ENCODE data around the gene PDE2A. TPM values are rescaled to one million over a fixed set of nuclear protein-coding genes. Genes with fewer than 3 reads are reported as not detected.

PDE2A gene
- total RNA-seq, 1 donor: not detected

DNA sequence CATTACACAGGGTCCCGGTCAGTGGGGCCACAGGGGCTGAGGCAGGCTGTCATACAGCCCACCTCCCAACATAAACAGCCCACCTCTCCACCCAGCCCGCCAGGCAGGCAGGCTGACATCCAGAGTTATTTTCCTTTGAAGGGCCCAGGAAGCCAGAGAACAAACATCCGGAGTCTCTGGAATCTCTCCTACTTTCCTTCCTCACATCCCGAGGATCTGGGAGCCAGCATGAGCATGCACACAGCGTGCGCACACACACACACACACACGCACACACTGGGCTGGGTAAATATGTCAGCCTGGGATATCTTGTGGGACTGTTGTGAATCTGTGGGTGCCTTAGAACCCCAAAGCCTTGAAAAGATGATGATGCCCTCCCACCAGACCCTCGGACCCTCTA, 55.4 kb downstream of the PDE2A start:
- DNase-seq (ENCODE audit: low read depth): peak; percentile 20
- TF ChIP-seq, protein P1, sequence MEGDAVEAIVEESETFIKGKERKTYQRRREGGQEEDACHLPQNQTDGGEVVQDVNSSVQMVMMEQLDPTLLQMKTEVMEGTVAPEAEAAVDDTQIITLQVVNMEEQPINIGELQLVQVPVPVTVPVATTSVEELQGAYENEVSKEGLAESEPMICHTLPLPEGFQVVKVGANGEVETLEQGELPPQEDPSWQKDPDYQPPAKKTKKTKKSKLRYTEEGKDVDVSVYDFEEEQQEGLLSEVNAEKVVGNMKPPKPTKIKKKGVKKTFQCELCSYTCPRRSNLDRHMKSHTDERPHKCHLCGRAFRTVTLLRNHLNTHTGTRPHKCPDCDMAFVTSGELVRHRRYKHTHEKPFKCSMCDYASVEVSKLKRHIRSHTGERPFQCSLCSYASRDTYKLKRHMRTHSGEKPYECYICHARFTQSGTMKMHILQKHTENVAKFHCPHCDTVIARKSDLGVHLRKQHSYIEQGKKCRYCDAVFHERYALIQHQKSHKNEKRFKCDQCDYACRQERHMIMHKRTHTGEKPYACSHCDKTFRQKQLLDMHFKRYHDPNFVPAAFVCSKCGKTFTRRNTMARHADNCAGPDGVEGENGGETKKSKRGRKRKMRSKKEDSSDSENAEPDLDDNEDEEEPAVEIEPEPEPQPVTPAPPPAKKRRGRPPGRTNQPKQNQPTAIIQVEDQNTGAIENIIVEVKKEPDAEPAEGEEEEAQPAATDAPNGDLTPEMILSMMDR (IDR thresholded peaks at IDR 0.05; ENCODE audit: insufficient read depth, low read length): no peak
- no peak overlapping the region for H3K4me3 ChIP-seq (ENCODE audit: low read depth, low read length)

DNA sequence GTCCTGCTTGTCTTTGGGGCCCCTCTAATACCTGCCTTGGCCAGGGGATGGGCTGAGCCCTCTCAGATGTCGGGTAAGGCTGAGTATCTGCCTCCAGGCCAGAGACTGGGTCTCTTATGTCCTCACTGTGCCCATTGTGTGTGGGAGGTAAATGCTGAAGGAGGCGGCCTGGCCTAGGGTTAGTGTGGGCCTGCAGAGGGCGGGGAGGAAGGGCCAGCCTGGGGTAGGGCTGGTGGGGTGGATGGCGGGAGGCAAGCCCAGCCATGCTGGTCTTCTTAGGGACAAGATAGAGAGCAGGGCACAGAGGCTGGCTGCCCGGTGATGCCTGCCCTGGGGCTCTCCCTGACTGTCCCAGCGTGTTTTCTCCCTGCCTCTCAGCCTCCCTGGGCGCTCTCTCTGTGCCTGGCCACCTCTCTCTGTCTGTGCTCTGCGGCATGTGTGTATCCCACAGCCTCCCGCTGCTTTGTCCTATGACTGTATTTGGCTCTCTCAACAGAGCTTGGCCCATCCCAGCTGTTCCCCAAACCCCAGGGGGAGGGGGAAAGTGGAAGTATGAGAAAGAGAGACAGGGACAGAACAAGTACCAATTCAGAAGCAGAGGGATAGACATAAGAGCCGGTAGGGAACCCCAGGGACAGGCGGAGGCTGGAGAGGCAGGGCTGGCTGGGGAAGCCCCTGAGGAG, 57.0 kb downstream of the PDE2A start:
- TF ChIP-seq, protein P1 (IDR thresholded peaks at IDR 0.05; ENCODE audit: insufficient read depth, low read length): no peak
- H3K4me3 ChIP-seq (ENCODE audit: low read depth, low read length): no peak overlapping the region
- DNase-seq (ENCODE audit: low read depth): peak; percentile 33

DNA sequence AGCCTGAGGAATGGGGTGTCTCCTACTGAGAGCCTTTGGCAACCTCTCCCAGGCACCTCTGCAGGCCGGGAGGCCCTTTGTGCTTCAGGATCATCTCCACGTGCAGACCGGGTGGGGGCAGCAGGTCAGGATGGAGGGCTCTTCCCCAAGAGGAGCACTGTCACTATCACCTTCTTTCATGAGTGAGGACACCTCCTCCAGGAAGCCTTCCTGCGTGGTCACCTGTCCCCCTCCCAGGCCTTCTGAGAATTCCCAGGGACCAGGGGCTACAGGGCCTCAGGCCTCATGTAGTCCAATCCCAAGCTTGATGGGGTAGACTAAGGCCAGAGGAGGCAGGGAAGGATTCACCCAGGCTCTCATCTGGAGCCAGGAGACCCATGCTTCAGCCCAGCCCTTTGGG, 57.6 kb downstream of the PDE2A start:
- TF ChIP-seq, protein P1 (IDR thresholded peaks at IDR 0.05; ENCODE audit: insufficient read depth, low read length): no peak
- DNase-seq (ENCODE audit: low read depth): no peak
- H3K4me3 ChIP-seq (ENCODE audit: low read depth, low read length): no peak overlapping the region

DNA sequence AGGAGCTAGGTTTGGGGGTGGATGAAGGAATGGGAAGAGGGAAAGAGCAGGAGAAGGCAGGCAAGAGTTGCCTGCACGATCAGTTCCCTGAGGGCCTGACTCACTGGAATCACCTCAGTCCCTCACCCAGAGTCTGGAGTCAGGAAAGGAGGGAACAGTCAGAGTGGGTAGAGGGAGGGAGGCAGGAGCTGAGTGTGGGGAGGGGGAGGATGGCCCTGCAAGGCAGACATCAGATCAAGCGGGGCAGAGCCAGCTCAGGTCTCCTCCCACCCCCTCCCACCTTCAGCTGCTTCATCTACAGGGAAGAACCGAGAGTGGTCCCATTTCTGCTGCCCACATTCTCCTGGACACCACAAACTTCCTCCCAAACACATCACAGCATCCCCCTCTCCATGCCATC, 58.9 kb downstream of the PDE2A start:
- DNase-seq (ENCODE audit: low read depth): no peak
- TF ChIP-seq, protein P1 (IDR thresholded peaks at IDR 0.05; ENCODE audit: insufficient read depth, low read length): no peak
- no peak overlapping the region for H3K4me3 ChIP-seq (ENCODE audit: low read depth, low read length)

DNA sequence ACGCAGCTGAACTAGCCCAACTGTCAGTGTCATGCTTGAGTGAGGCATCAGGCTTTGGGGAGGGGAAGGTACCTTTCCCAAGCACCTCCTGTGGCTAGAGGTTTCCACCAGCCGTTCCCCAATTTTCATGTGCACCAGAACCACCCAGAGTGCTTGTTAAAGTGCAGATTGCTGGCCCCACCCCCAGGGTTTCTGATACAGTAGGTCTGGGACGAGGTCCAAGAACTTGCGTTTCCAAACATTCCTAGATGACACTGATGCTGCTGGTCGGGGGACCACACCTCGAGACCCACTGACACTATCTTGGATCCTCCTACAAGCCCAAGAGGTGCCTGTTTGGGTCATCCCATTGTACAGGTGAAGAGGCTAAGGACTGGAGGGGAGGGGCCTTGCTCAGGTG, 59.8 kb downstream of the PDE2A start:
- no peak overlapping the region for H3K4me3 ChIP-seq (ENCODE audit: low read depth, low read length)
- TF ChIP-seq, protein P1 (IDR thresholded peaks at IDR 0.05; ENCODE audit: insufficient read depth, low read length): no peak
- DNase-seq (ENCODE audit: low read depth): peak; percentile 24

DNA sequence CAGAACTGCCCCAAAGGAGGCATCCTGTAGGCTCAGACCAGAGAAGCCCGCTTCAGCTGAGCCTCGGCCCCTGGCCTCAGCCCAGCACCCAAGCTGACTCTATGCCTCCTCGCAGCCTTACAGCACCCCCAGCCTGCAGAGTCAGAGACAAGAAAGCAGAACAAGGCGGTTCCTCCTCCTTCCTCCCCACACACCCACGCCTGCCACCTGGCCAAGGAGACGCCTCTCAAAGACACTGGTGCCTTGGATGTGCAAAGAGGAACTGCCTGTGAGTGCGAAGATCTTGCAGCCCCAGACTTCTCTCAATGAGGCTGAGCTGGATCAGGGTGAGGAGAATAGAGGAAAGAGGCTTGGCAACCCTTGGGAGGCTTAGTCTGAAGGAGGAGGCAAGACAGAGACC, 60.2 kb downstream of the PDE2A start:
- DNase-seq (ENCODE audit: low read depth): no peak
- TF ChIP-seq, protein P1 (IDR thresholded peaks at IDR 0.05; ENCODE audit: insufficient read depth, low read length): no peak
- no peak overlapping the region for H3K4me3 ChIP-seq (ENCODE audit: low read depth, low read length)

DNA sequence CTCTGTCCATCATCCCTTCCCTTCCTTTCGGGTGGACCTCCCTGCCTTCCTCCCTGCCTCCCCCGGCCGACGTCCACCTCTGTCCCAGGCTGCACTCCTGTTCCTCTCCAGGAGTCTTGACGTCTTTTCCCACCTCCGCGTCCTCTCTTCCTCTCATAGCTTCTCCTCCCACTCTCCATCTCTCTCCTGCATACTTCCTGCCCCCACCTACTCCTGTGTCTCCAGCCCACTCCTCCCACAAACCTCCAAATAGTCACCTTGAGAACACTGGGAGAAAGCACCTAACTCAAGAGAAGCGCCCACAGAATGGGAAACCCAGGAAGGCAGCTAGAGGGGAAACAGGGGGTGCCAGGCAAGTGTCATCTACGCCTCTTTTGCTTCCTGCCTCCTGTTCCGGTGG, 60.8 kb downstream of the PDE2A start:
- TF ChIP-seq, protein P1 (IDR thresholded peaks at IDR 0.05; ENCODE audit: insufficient read depth, low read length): no peak
- no peak overlapping the region for H3K4me3 ChIP-seq (ENCODE audit: low read depth, low read length)
- no peak for DNase-seq (ENCODE audit: low read depth)
